ELF-1 (cell line): ENCODE measurements around the gene SAP130.
"Not testable (repeated sequence)": the region's sequence is repeated elsewhere in the genome, so short reads cannot be mapped to it uniquely, and the experiment has no call there.

ENCODE experiments used
- DNase-seq: peaks from one replicate; pipeline ENCODE4 v3.0.0-alpha.2; 2016; ENCODE audit warnings: low read depth, low spot score

The SAP130 gene

GRCh38 chr2:127953128-127953718 is 74.6 kb downstream of the SAP130 start:
- no peak for DNase-seq

DNA sequence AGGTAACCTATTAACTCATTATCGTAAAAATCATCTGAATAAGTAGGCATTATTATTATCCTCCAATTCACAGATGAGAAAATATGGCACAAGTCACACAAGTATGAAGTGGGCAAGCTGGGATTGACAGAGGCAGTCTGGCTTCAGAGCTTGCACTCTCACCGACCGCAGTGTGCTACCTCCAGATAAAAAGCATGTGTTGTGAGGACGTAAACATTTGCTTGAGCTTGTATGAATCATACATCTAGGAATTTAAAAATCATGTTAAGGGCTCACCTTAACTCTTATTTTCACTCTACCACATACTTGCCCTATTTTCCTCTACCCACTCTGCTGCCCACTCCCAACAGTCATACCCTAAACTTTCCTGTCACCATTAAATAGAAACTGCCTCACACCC is 76.8 kb downstream of the SAP130 start:
- DNase-seq = no peak

- DNase-seq = no peak
Measured at GRCh38 chr2:127950264-127950663, 77.6 kb downstream of the SAP130 start.

- DNase-seq = no peak
Measured at GRCh38 chr2:127945281-127945680, 82.6 kb downstream of the SAP130 start.

GRCh38 chr2:127943186-127943585 is 84.7 kb downstream of the SAP130 start:
- DNase-seq = no peak

GRCh38 chr2:127942002-127942401 is 85.9 kb downstream of the SAP130 start:
- no peak for DNase-seq

- DNase-seq = no peak
Measured at GRCh38 chr2:127941461-127941860, 86.4 kb downstream of the SAP130 start.

- DNase-seq = no peak
Measured at GRCh38 chr2:127940641-127941040, 87.2 kb downstream of the SAP130 start.

DNA sequence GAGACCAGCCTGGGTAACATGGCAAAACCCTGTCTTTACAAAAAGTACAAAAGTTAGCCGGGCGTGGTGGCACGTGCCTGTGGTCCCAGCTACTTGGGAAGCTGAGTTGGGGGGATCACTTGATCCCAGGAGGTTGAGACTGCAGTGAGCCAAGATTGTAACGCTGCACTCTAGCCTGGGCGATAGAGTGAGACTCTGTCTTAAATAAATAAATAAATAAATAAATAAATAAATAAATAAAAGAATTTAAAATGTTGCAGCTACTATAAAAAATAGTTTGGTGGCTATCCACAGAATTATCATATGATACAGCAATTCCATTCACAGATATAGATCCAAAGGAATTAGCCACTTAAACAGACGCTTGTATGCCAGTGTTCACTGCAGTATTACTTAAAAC is 92.5 kb downstream of the SAP130 start:
- DNase-seq = no peak

DNA sequence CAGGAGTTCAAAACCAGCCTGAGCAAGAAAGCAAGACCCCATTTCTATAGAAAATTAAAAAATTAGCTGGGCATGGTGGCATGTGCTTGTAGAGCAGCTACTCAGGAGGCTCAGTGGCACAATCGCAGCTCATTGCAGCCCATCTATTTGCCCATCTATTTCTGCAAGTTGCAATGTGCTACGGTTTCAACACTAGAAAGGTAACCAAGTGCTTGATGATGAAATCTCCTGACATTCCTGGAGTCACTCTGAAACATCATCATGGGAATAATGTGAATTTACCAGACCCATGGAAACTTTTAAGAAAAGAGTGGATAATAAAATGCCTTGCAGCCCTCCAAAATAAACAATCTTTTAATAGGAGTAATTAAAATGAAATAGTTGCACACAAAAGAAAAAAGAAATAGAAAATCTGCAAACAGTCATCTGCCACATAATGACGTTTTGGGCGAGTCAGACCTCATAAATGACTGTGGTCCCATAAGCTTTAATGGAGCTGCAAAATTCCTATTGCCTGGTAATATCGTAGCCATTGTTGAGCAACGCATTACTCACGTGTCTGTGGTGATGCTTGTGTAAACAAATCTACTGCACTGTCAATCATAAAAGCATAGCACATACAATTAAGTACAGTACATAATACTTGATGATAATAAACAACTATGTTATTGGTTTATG is 95.5 kb downstream of the SAP130 start:
- no peak for DNase-seq

DNA sequence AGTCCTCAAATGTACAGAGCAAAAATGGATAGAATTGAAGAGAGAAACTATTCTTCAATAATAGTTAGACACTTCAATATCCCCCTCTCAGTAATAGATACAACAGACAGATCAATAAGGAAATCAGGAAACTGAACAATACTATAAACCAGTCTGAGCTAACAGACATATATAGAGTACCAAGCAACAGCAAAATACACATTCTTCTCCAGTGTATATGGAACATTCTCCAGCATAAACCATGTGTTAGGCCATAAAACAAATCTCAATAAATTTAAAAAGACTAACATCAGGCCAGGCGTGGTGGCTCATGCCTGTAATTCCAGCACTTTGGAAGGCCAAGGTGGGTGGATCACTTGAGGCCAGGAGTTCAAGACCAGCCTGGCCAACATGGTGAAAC is 98.4 kb downstream of the SAP130 start:
- no peak for DNase-seq

DNA sequence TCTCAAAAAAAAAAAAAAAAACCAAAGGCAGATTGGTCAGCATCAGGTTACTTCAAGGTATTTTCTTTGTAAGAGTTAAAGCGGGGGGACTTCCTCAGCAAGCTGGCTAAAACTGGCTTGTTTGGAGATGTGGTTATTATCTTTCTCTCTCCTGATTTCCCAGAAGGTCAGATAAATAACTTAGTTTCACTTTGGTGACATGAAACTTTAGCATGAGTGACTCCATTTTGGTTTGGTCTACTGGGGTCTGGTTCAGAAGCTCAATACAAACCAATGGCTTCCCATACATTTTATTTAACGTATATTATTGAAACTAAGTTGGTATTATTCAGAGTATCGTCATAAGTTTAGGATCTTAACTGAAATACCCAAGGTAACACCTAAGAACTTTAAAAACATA is 100.5 kb downstream of the SAP130 start:
- DNase-seq = no peak

- DNase-seq = no peak
Measured at GRCh38 chr2:127917916-127918315, 109.9 kb downstream of the SAP130 start.

- no peak for DNase-seq
Measured at GRCh38 chr2:127913808-127914457, 113.9 kb downstream of the SAP130 start.

DNA sequence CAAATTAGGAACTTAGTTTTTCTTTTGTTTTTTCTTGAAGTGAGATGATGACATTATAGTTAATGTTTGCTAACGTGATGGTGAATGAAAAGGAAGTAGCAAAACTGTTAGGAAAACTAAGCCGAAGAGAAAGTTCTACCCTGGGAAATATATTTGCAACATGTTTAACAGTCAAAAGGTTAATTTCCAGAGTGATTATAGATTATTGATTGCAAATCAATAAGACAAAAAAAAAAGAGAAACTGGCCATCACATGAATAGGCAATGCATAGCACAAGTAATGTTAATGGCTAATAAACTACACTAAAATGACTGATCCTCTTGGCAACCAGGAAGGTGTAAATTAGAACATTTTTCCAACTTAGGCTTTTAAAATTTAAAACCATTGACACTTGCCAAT is 116.1 kb downstream of the SAP130 start:
- no peak for DNase-seq

DNA sequence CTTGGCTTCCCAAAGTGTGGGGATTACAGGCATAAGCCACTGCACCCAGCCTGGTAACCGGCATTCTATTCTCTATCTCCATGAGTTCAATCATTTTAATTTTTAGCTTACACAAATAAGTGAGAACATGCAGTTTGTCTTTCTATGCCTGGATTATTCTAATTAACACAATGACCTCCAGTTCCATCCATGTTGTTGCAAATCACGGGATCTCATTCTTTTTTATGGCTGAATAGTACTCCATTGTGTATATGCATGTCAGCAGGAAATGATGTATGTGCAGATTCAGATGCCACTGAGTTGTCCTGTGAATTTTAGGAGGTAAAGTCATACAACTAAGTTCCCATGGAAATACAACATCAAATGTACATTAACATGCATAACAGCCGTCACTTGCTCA is 117.4 kb downstream of the SAP130 start:
- DNase-seq = no peak

GRCh38 chr2:127909019-127909418 is 118.8 kb downstream of the SAP130 start:
- DNase-seq = no peak

GRCh38 chr2:127907733-127908400 is 120.0 kb downstream of the SAP130 start:
- not testable (repeated sequence) for DNase-seq

- peak; percentile 21 for DNase-seq
Measured at GRCh38 chr2:127906206-127906926, 121.5 kb downstream of the SAP130 start.

DNA sequence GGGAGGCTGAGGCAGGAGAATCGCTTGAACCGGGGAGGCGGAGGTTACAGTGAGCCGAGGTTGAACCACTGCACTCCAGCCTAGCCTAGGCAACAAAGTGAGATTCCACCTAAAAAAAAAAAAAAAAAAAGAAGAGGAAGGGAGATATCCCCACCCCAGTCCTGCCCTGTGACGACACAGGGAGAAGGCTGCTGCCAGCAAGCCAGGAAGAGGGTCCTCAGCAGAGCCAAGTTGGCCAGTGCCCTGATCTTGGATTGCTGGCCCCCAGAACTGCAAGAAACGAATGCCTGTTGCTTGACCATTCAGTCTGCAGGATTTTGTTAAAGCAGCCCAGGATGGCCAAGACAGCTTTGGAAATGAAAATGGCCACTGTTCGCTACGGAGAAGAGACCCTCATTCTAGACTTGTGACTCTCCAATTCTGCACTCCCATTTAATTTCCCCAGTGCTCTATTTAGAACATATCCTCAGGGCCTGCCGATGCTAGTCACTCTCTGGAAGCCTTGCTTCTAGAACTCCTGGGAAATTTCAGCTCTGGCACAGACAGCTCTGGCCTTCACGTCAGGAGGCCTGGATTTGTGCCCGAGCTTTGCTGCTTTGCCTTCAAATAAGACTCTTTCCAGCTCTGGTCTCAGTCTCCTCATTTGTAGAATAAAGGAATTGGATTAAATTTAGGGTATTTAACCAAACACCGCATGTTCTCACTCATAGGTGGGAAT is 126.4 kb downstream of the SAP130 start:
- no peak for DNase-seq

DNA sequence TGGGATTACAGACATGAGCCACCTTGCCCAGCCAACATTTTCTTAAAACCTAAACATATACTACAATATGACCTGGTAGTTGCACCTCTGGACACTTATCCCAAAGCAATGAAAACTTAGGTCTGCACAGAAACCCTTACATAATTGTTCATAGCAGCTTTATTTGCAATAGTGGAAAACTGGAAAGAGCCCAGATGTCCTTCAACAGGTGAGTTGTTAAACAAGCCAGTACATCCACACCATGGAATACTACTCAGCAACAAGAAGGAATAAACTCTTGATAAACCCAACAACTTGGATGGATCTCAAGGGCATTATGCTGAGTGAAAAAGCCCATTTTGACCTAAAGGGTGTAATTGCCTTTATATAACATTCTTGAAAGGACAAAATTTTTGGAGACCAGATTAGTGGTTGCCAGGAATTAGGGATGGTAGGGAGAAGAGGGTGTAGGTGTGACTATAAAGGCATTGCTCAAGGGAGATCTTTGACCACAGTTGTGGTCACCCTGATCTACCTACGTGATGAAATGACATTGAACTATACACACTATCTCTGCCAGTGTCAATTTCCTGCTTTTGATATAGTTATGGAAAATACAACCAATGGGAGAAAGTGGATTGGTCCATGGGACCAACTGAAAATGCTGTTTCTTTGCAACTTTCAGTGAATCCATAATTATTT is 130.2 kb downstream of the SAP130 start:
- no peak for DNase-seq
